NCI-H2196 treated with DMSO at 0.1 percent for 48 hours (cell line): ENCODE data around the gene ZBTB2.

Experiments used
- DNase-seq: peaks from one replicate; lab custom pipeline; 2025; ENCODE audit not compliant: unreplicated experiment; lab: John Stamatoyannopoulos, UW

The ZBTB2 gene

GRCh38 chr6:151391471-151392413, at the start of gene ZBTB2:
Gene ZBTB2 (minus strand): TSS chr6:151391559. CDS start chr6:151373637, 17,922 bp downstream.
- peak; percentile 31 for DNase-seq

- DNase-seq = no peak
Observed at GRCh38 chr6:151440930-151441329, 49.6 kb upstream of the ZBTB2 start.

- no peak for DNase-seq
Observed at GRCh38 chr6:151440498-151440897, 49.1 kb upstream of the ZBTB2 start.

GRCh38 chr6:151437401-151437800, 46.0 kb upstream of the ZBTB2 start:
- no peak for DNase-seq

- no peak for DNase-seq
Observed at GRCh38 chr6:151436802-151437201, 45.4 kb upstream of the ZBTB2 start.

GRCh38 chr6:151436300-151436699, 44.9 kb upstream of the ZBTB2 start:
- no peak for DNase-seq

- DNase-seq = no peak
Observed at GRCh38 chr6:151434369-151434768, 43.0 kb upstream of the ZBTB2 start.

- no peak for DNase-seq
Observed at GRCh38 chr6:151432651-151433050, 41.3 kb upstream of the ZBTB2 start.

- no peak for DNase-seq
Observed at GRCh38 chr6:151431337-151431736, 40.0 kb upstream of the ZBTB2 start.

- DNase-seq = no peak
Observed at GRCh38 chr6:151430886-151431285, 39.5 kb upstream of the ZBTB2 start.

- DNase-seq = no peak
Observed at GRCh38 chr6:151428093-151428735, 36.9 kb upstream of the ZBTB2 start.

- no peak for DNase-seq
Observed at GRCh38 chr6:151425561-151425960, 34.2 kb upstream of the ZBTB2 start.

GRCh38 chr6:151422981-151423380, 31.6 kb upstream of the ZBTB2 start:
- no peak for DNase-seq

- no peak for DNase-seq
Observed at GRCh38 chr6:151417477-151417876, 26.1 kb upstream of the ZBTB2 start.

- DNase-seq = no peak
Observed at GRCh38 chr6:151414641-151415260, 23.4 kb upstream of the ZBTB2 start.

- DNase-seq = no peak
Observed at GRCh38 chr6:151413372-151414145, 22.2 kb upstream of the ZBTB2 start.

GRCh38 chr6:151412909-151413308, 21.6 kb upstream of the ZBTB2 start:
- DNase-seq = no peak

GRCh38 chr6:151409679-151410078, 18.3 kb upstream of the ZBTB2 start:
- DNase-seq = no peak

- DNase-seq = no peak
Observed at GRCh38 chr6:151409260-151409659, 17.9 kb upstream of the ZBTB2 start.

GRCh38 chr6:151408858-151409257, 17.5 kb upstream of the ZBTB2 start:
- DNase-seq = no peak

GRCh38 chr6:151403919-151404308, 12.6 kb upstream of the ZBTB2 start:
- no peak for DNase-seq
